GM23338 (cell line): Measurements from ENCODE around the gene ASXL3. TPM values are rescaled to one million over a fixed set of nuclear protein-coding genes. Genes with fewer than 3 reads are reported as not detected.

Experiments
- ATAC-seq: fragments of 200-7000 bp; cut with Tn5 transposase; 3 replicates; pipeline ENCODE4 v1.9.1; 2020
- DNase-seq: peaks from one replicate; pipeline ENCODE4 v3.0.0-alpha.2; 2015; ENCODE audit warnings: low spot score
- H2AFZ ChIP-seq: fragments of 200-600 bp; sonication (generic); 2 replicates; pipeline ENCODE4 v1.8.0; 2016; ENCODE audit warnings: antibody characterized with exemption, mild to moderate bottlenecking, moderate library complexity
- H3F3A ChIP-seq: fragments of 200-600 bp; sonication (generic); replicated peaks from 2 replicates; pipeline ENCODE4 v1.8.0; 2017; ENCODE audit warnings: antibody characterized with exemption, mixed run types, low read depth
- H3K27ac ChIP-seq: fragments of 200-600 bp; sonication (generic); 2 replicates; pipeline ENCODE4 v1.6.1; 2016; ENCODE audit warnings: low read depth
- H3K27me3 ChIP-seq: fragments of 200-600 bp; sonication (generic); 2 replicates; pipeline ENCODE4 v1.8.0; 2016; ENCODE audit warnings: mild to moderate bottlenecking, mixed run types, moderate library complexity; ENCODE audit not compliant: insufficient read depth
- H3K36me3 ChIP-seq: fragments of 200-600 bp; sonication (generic); 2 replicates; pipeline ENCODE4 v1.8.0; 2016; ENCODE audit warnings: mild to moderate bottlenecking; ENCODE audit not compliant: insufficient read depth
- H3K4me1 ChIP-seq: fragments of 200-600 bp; sonication (generic); 2 replicates; pipeline ENCODE4 v1.8.0; 2016; ENCODE audit warnings: mild to moderate bottlenecking, moderate library complexity; ENCODE audit not compliant: insufficient read depth
- H3K4me2 ChIP-seq: fragments of 200-600 bp; sonication (generic); 2 replicates; pipeline ENCODE4 v1.7.1; 2017; ENCODE audit warnings: mixed run types
- H3K4me3 ChIP-seq: fragments of 200-600 bp; sonication (generic); 2 replicates; pipeline ENCODE4 v1.6.1; 2016; ENCODE audit warnings: mixed run types
- H3K79me2 ChIP-seq: fragments of 200-600 bp; sonication (generic); replicated peaks from 2 replicates; pipeline ENCODE4 v1.8.0; 2017; ENCODE audit warnings: mild to moderate bottlenecking; ENCODE audit not compliant: insufficient read depth
- H3K9me2 ChIP-seq: fragments of 200-600 bp; sonication (generic); 2 replicates; pipeline ENCODE4 v1.8.0; 2017; ENCODE audit not compliant: insufficient read depth
- H4K20me1 ChIP-seq: fragments of 200-600 bp; sonication (generic); replicated peaks from 2 replicates; pipeline ENCODE4 v1.8.0; 2017; ENCODE audit warnings: mild to moderate bottlenecking; ENCODE audit not compliant: insufficient read depth
- H3K27ac Mint-ChIP-seq: 2 replicates; pipeline ENCODE4 v1.8.0; 2020; ENCODE audit warnings: inconsistent platforms, mild to moderate bottlenecking, moderate library complexity, mixed read lengths
- H3K27me3 Mint-ChIP-seq: 3 replicates; pipeline ENCODE4 v1.8.0; 2022; ENCODE audit warnings: low read depth, mild to moderate bottlenecking, moderate library complexity, mixed read lengths, inconsistent platforms; ENCODE audit not compliant: insufficient read depth, poor library complexity
- H3K36me3 Mint-ChIP-seq: 3 replicates; pipeline ENCODE4 v1.8.0; 2021; ENCODE audit warnings: low read depth, mild to moderate bottlenecking, inconsistent platforms, moderate library complexity, mixed read lengths
- H3K4me1 Mint-ChIP-seq: 3 replicates; pipeline ENCODE4 v1.8.0; 2020; ENCODE audit warnings: mild to moderate bottlenecking, inconsistent platforms, mixed read lengths
- H3K4me3 Mint-ChIP-seq: 3 replicates; pipeline ENCODE4 v1.8.0; 2021; ENCODE audit warnings: moderate library complexity, mild to moderate bottlenecking, inconsistent platforms, mixed read lengths
- H3K9me3 Mint-ChIP-seq: 3 replicates; pipeline ENCODE4 v1.8.0; 2020; ENCODE audit warnings: moderate library complexity, mild to moderate bottlenecking, inconsistent platforms, mixed read lengths
- CREB1 ChIP-seq: fragments of 250-450 bp; sonication (Bioruptor Pico); IDR thresholded peaks from 2 replicates; pipeline ENCODE4 v1.5.0; 2020; ENCODE audit warnings: low read depth, mild to moderate bottlenecking, moderate library complexity
- CTCF ChIP-seq, 2 experiments: fragments of 200-600 bp in 1 of 2; sonication (generic) in 1 of 2; conservative IDR thresholded peaks; 2 replicates each; pipeline versions ENCODE4 v1.5.1 to v1.6.1; 2016 to 2017; ENCODE audit warnings: antibody characterized with exemption in 2 of 2, low read depth in 2 of 2, mild to moderate bottlenecking in 2 of 2, moderate library complexity in 1 of 2
- ETS1 ChIP-seq: IDR thresholded peaks from 2 replicates; pipeline ENCODE4 v1.6.1; 2016; ENCODE audit warnings: antibody characterized with exemption
- EZH2 ChIP-seq: fragments of 200-600 bp; sonication (generic); IDR thresholded peaks from one replicate; pipeline ENCODE4 v1.8.0; 2017; ENCODE audit warnings: antibody characterized with exemption, mild to moderate bottlenecking, low read depth; ENCODE audit not compliant: unreplicated experiment
- EZH2phosphoT487 ChIP-seq: fragments of 200-600 bp; sonication (generic); IDR thresholded peaks from one replicate; pipeline ENCODE4 v1.8.1; 2018; ENCODE audit warnings: antibody characterized with exemption; ENCODE audit not compliant: unreplicated experiment
- JUNB ChIP-seq: IDR thresholded peaks from one replicate; pipeline ENCODE4 v1.6.1; 2016; ENCODE audit warnings: antibody characterized with exemption; ENCODE audit not compliant: unreplicated experiment
- NANOG ChIP-seq: IDR thresholded peaks from 2 replicates; pipeline ENCODE4 v1.6.1; 2016; ENCODE audit warnings: antibody characterized with exemption, borderline replicate concordance
- POLR2AphosphoS5 ChIP-seq: IDR thresholded peaks from 2 replicates; pipeline ENCODE4 v1.6.1; 2016; ENCODE audit warnings: antibody characterized with exemption, low read depth
- REST ChIP-seq: IDR thresholded peaks from one replicate; pipeline ENCODE4 v1.6.1; 2018; ENCODE audit warnings: antibody characterized with exemption; ENCODE audit not compliant: unreplicated experiment
- STAT1 ChIP-seq: IDR thresholded peaks from one replicate; pipeline ENCODE4 v1.6.1; 2016; ENCODE audit warnings: antibody characterized with exemption; ENCODE audit not compliant: unreplicated experiment
- ZNF114 ChIP-seq: fragments of 250-450 bp; sonication (Bioruptor Pico); IDR thresholded peaks from 2 replicates; pipeline ENCODE4 v1.5.0; 2020; ENCODE audit warnings: mild to moderate bottlenecking, moderate library complexity
- ZNF331 ChIP-seq: fragments of 250-450 bp; sonication (Bioruptor Pico); IDR thresholded peaks from 2 replicates; pipeline ENCODE4 v1.5.0; 2020; ENCODE audit warnings: low read depth, mild to moderate bottlenecking, moderate library complexity
- ZNF462 ChIP-seq: fragments of 250-450 bp; sonication (Bioruptor Pico); IDR thresholded peaks from 2 replicates; pipeline ENCODE4 v1.5.0; 2020; ENCODE audit warnings: mild to moderate bottlenecking, moderate library complexity
- polyA plus RNA-seq: library from polyadenylated mRNA; unstranded; fragments of >200 nt; fragmentation: Nextera tagmentation; extraction: Ambion mirVana; gene quantifications from 2 replicates; pipeline ENCODE4 v1.2.1, GENCODE V29; 2016
- total RNA-seq: library from RNA; depleted of rRNA; stranded (reverse); fragments of >200 nt; shearing (Covaris generic); gene quantifications from 2 replicates; pipeline ENCODE4 v1.2.3, GENCODE V29; 2014

The ASXL3 gene
- total and polyA plus RNA-seq, 2 experiments from 2014 or later = 0.23 to 1.4 TPM

GRCh38 chr18:33653231-33653630 lies 75.2 kb downstream of the ASXL3 start:
- ATAC-seq = no peak
- H3K27me3 ChIP-seq = no peaks in the 10 kb centered on the region
- no peak overlapping the region for H3K27ac Mint-ChIP-seq

More at GRCh38 chr18:33653231-33653630, 75.2 kb downstream of the ASXL3 start:
- H3K36me3 Mint-ChIP-seq = no peaks in the 10 kb centered on the region
- no peak for DNase-seq
- Histone ChIP-seq H3K27ac (no peak overlapping the region), H3F3A (no peaks in the 10 kb centered on the region), H4K20me1 (no peaks in the 10 kb centered on the region), H3K79me2 (no peaks in the 10 kb centered on the region), H3K4me2 (no peak overlapping the region), H2AFZ (no peak overlapping the region), H3K4me1 (peaks cover 8% of the 10 kb centered on the region; the same call in 1 of the 2 replicates), H3K9me2 (peaks cover 15% of the 10 kb centered on the region; the same call in 1 of the 2 replicates), H3K4me3 (no peak overlapping the region), H3K36me3 (no peaks in the 10 kb centered on the region)
- no peaks in the 10 kb centered on the region for H3K27me3 Mint-ChIP-seq
- H3K4me3 Mint-ChIP-seq = no peak overlapping the region
- H3K9me3 Mint-ChIP-seq = no peaks in the 10 kb centered on the region
- TF ChIP-seq ZNF114 (CRISPR knock-in tag) (no peak), STAT1 (no peak), CREB1 (no peak), ZNF331 (no peak), EZH2phosphoT487 (no peak), JUNB (no peak), EZH2 (no peak), NANOG (no peak), ZNF462 (CRISPR knock-in tag) (no peak), REST (no peak), ETS1 (no peak), CTCF (conservative IDR thresholded peaks at IDR 0.05; ENCODE audit: low read depth in 2 of 2) (no peak), POLR2AphosphoS5 (no peak)
- peaks cover 18% of the 10 kb centered on the region for H3K4me1 Mint-ChIP-seq
